A673 (cell line): Measurements from ENCODE around the gene SNAP47. TPM values are rescaled to one million over a fixed set of nuclear protein-coding genes. Genes with fewer than 3 reads are reported as not detected.

Source experiments
- BruUV-seq: library from RNA; stranded (reverse); fragments of 400-500 nt; replicated peaks from 2 replicates; lab custom pipeline; 2021; lab: Mats Ljungman, UMichigan
- CTCF ChIA-PET: fragments of 300-600 bp; sonication (Branson Sonifier 250); formaldehyde crosslinking; loops from one replicate; lab custom pipeline; 2022; ENCODE audit warnings: antibody characterized with exemption; lab: Charles Lee
- POLR2A ChIA-PET: fragments of 300-600 bp; sonication (Branson Sonifier 250); formaldehyde crosslinking; loops from one replicate; lab custom pipeline; 2022; ENCODE audit warnings: antibody characterized with exemption; ENCODE audit not compliant: low non-redundant PET; lab: Charles Lee
- DNase-seq: peaks from one replicate; pipeline ENCODE4 v3.0.0-alpha.2; 2015; ENCODE audit warnings: low spot score
- H3K27ac ChIP-seq: fragments of 200-600 bp; sonication (generic); 2 replicates; pipeline ENCODE4 v1.5.1; 2016; ENCODE audit warnings: mixed run types, low read depth, mild to moderate bottlenecking, mixed read lengths, antibody characterized with exemption, low read length; ENCODE audit not compliant: poor library complexity, severe bottlenecking
- H3K27me3 ChIP-seq: fragments of 200-600 bp; sonication (generic); replicated peaks from 2 replicates; pipeline ENCODE4 v1.6.1; 2017; ENCODE audit warnings: mixed run types, low read depth, mild to moderate bottlenecking, mixed read lengths, antibody characterized with exemption, low read length; ENCODE audit not compliant: insufficient read depth, poor library complexity
- H3K36me3 ChIP-seq: fragments of 200-600 bp; sonication (generic); 2 replicates; pipeline ENCODE4 v1.6.1; 2016; ENCODE audit warnings: mixed run types, mild to moderate bottlenecking, mixed read lengths, antibody characterized with exemption, low read length; ENCODE audit not compliant: insufficient read depth, poor library complexity, severe bottlenecking
- H3K4me1 ChIP-seq: fragments of 200-600 bp; sonication (generic); 2 replicates; pipeline ENCODE4 v1.6.1; 2017; ENCODE audit warnings: mixed run types, mild to moderate bottlenecking, mixed read lengths, antibody characterized with exemption, low read length; ENCODE audit not compliant: insufficient read depth, poor library complexity, severe bottlenecking
- H3K4me3 ChIP-seq: fragments of 200-600 bp; sonication (generic); 2 replicates; pipeline ENCODE4 v1.5.1; 2016; ENCODE audit warnings: low read depth, mixed run types, mild to moderate bottlenecking, mixed read lengths, low read length; ENCODE audit not compliant: poor library complexity, severe bottlenecking
- H3K9me3 ChIP-seq: fragments of 200-600 bp; sonication (generic); 2 replicates; pipeline ENCODE4 v1.6.1; 2016; ENCODE audit warnings: mixed run types, low read depth, mild to moderate bottlenecking, mixed read lengths, antibody characterized with exemption, low read length; ENCODE audit not compliant: poor library complexity, severe bottlenecking
- EZH2 ChIP-seq: fragments of 200-600 bp; sonication (generic); IDR thresholded peaks from 2 replicates; pipeline ENCODE4 v1.6.1; 2017; ENCODE audit warnings: borderline replicate concordance, low read depth, mild to moderate bottlenecking, mixed read lengths, antibody characterized with exemption, low read length; ENCODE audit not compliant: poor library complexity, severe bottlenecking
- intact Hi-C: fragments of 100-400 bp; cut with micrococcal nuclease; formaldehyde crosslinking; loops from one replicate; pipeline ENCODE4 v1.10.0; 2022; ENCODE audit not compliant: unreplicated experiment
- total RNA-seq: library from RNA; stranded (reverse); gene quantifications from 2 replicates; pipeline ENCODE4 v1.2.3, GENCODE V29; 2021
- TF ChIP-seq, protein P1 (sequence below): fragments of 300-800, 200-600 bp; sonication (generic); conservative IDR thresholded peaks from 2 replicates; pipeline ENCODE4 v1.5.1; 2017; ENCODE audit warnings: low read depth, mild to moderate bottlenecking, antibody characterized with exemption, low read length, moderate library complexity, mixed read lengths

Gene SNAP47
- total RNA-seq, 1 experiment from 2014 or later, result 36.4 TPM

DNA sequence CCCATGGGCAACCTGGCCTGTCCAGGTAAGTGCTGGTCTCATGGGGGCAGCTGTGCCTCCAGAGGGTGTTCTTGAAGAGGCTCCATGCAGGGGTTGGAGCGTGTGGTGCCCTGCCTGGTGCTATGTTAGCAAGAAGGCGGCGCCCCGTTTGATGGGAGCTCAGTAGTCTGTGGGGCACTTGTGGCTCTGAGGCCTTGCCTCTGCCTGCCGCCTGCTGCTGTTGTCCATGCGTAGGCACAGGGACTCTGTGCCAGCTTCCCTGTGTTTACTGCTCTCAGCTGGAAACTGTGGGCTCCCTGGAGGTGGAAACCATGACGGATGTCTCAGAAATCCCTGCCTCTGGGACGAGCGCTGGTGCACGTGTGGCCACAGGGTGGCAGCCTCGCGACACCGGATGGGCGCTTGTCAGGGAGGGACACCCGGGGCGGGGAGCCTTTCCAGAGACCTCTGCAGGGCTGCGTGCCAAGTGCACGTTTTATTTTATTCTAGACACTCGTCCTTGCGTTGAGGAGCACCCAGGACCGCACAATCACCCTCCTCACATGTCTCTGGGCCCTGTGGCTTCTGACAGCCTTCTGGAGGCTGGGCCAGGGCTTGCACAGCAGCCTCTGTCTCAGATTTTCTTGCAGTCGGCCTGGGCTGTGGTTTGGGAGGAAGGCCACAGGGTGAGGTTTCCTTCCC lies 27.1 kb downstream of the SNAP47 start:
- H3K27ac ChIP-seq, result no peak overlapping the region
- no peak overlapping the region for H3K4me3 ChIP-seq
- TF ChIP-seq, protein P1, sequence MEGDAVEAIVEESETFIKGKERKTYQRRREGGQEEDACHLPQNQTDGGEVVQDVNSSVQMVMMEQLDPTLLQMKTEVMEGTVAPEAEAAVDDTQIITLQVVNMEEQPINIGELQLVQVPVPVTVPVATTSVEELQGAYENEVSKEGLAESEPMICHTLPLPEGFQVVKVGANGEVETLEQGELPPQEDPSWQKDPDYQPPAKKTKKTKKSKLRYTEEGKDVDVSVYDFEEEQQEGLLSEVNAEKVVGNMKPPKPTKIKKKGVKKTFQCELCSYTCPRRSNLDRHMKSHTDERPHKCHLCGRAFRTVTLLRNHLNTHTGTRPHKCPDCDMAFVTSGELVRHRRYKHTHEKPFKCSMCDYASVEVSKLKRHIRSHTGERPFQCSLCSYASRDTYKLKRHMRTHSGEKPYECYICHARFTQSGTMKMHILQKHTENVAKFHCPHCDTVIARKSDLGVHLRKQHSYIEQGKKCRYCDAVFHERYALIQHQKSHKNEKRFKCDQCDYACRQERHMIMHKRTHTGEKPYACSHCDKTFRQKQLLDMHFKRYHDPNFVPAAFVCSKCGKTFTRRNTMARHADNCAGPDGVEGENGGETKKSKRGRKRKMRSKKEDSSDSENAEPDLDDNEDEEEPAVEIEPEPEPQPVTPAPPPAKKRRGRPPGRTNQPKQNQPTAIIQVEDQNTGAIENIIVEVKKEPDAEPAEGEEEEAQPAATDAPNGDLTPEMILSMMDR, result peak; percentile 98
- TF ChIP-seq EZH2, result no peak
- intact Hi-C loops, result loop anchor here (2.0 to 10.0 kb wide), 3 partner anchors 184 to 312 kb away; partner anchors contain the start of gene WNT9A
- peaks cover 13% of the 10 kb centered on the region for H3K36me3 ChIP-seq
- DNase-seq, result peak; percentile 93
- no peaks in the 10 kb centered on the region for H3K27me3 ChIP-seq
- H3K9me3 ChIP-seq, result no peaks in the 10 kb centered on the region
- CTCF ChIA-PET, result interaction anchor here (0.5 to 1.0 kb wide), 3 partner anchors 26 to 191 kb away, joined by 3 to 9 read pairs (median 4); no protein-coding TSS in a partner anchor
- no TSS peak for BruUV-seq
- POLR2A ChIA-PET, result interaction anchor here (0.7 kb wide), 1 partner anchor 454 kb away, joined by 5 read pairs; no protein-coding TSS in a partner anchor
- H3K4me1 ChIP-seq, result peaks cover 10% of the 10 kb centered on the region

DNA sequence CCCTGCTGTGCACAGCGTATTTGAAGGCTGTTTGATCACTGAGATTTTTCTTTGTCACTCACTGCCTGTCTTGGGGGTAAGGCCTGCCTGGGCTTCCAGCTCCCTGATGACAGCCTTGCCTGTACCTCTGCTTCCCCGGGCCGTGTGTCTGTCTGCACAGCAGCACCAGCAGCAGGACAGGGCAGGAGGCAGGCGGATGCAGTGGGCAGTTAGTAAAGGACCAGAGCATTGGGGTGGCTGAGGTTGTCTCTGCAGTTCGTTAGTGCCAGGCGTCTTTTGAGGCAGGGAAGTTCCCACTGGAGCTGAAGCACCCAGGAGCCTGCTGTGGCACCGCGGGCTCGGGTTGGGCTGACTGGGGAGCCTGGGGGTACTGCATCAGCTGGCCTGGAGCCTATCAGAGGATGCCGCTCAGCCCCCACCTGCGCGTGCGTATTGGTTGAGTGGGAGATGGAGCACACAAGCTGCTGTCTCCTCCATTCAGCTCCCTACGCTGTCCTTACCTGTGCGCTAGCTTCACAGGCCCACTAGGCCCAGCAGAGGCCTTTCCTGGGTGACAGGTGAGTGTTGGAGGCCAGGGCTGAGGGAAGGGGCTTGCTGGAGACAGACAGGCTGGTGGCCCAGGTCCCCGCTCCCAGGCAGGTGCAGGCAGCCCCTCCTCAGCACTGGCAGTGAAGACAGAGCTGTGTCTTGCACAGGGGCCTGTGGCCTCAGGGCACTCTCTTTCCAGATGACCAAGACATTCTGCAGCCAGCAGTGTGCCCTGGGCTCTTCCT lies 28.2 kb downstream of the SNAP47 start:
- peak overlapping the region; percentile 24 for H3K27ac ChIP-seq
- DNase-seq, result no peak
- TF ChIP-seq EZH2, result no peak
- TF ChIP-seq, protein P1, result no peak
- CTCF ChIA-PET, result no interaction called here
- peaks cover 17% of the 10 kb centered on the region for H3K36me3 ChIP-seq
- no peaks in the 10 kb centered on the region for H3K9me3 ChIP-seq
- H3K4me1 ChIP-seq, result peaks cover 10% of the 10 kb centered on the region
- H3K4me3 ChIP-seq, result no peak overlapping the region
- intact Hi-C loops, result loop anchor here (2.0 to 10.0 kb wide), 3 partner anchors 183 to 311 kb away; partner anchors contain the start of gene WNT9A
- no TSS peak for BruUV-seq
- H3K27me3 ChIP-seq, result no peaks in the 10 kb centered on the region
- POLR2A ChIA-PET, result interaction anchor here (0.7 kb wide), 1 partner anchor 455 kb away, joined by 5 read pairs; no protein-coding TSS in a partner anchor

DNA sequence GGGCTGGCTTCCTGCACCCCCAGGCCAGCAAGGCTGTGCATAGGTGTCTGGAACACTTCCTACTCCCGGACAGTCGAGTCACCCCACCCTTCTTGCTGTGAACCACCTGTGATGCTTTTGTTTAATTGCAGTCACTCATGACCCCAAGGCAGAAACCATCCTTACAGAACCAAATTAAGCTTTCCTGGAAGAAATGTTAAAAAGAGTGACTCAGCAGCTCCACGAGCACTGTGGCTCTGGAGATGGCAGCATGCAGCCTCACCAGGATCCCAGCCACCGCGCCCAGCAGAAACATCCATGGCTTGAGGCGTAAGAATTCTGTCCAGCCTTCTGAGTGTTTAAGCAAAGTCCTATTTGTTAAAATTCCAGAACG lies 28.8 kb downstream of the SNAP47 start:
- H3K27me3 ChIP-seq, result no peaks in the 10 kb centered on the region
- POLR2A ChIA-PET, result no interaction called here
- DNase-seq, result peak; percentile 17
- H3K9me3 ChIP-seq, result no peaks in the 10 kb centered on the region
- H3K4me1 ChIP-seq, result peaks cover 10% of the 10 kb centered on the region
- TF ChIP-seq, protein P1, result no peak
- TF ChIP-seq EZH2, result no peak
- peak overlapping the region; percentile 24 for H3K27ac ChIP-seq
- H3K4me3 ChIP-seq, result no peak overlapping the region
- CTCF ChIA-PET, result no interaction called here
- intact Hi-C loops, result loop anchor here (5.0 to 10.0 kb wide), 2 partner anchors 282 to 311 kb away; no protein-coding TSS in a partner anchor
- H3K36me3 ChIP-seq, result peaks cover 16% of the 10 kb centered on the region
- no TSS peak for BruUV-seq
